ENCODE results near the gene OTOGL. TPM values are rescaled to one million over a fixed set of nuclear protein-coding genes. Genes with fewer than 3 reads are reported as not detected.

OTOGL gene
- total RNA-seq, 2 donors from 2014 or later = 0.47 TPM; not detected in 1

DNA sequence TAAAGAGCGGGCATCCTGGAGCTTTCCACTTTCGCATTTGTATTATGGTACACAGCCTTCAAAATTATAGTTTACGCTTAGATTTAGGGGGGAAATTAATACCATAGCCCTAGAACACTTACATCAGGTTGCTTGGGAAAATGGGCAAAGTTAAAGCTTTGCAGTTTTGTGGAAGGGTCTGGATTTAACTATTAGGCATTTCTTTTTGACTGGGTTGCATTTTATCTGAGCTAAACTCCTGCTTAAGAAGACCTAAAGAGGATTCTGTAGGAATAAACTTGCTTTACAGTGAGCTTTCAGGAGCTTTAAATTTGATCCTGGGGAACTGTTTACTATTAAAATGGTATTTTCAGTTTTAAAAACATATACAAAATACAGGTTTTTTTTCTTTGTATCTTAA, 301.9 kb downstream of the OTOGL start:
- intact Hi-C loops (cut with DNase I, micrococcal nuclease) = no loop called here
- no peak for ATAC-seq

DNA sequence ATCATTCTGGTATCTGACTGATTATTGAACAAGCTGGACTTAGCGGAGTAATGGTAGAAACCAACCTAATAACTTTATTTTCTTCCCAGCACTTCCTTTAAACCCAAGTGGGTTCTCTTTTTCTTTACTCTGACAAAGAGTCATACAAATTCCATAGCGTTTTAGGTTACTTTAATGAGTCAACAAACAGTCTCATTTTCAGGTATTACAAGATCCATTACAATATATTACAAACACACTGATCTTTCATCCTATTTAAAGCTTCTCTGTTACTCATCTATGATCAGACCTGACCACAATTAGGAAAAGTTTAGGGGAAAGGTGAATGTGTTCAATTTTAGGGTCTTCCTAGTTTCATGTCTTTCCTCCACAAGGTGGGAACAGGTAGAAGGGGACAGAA, 305.3 kb downstream of the OTOGL start:
- intact Hi-C loops (cut with DNase I, micrococcal nuclease) = no loop called here
- no peak for DNase-seq

More for the DNA sequence above, 301.9 kb downstream of the OTOGL start:
- no peak for DNase-seq

DNA sequence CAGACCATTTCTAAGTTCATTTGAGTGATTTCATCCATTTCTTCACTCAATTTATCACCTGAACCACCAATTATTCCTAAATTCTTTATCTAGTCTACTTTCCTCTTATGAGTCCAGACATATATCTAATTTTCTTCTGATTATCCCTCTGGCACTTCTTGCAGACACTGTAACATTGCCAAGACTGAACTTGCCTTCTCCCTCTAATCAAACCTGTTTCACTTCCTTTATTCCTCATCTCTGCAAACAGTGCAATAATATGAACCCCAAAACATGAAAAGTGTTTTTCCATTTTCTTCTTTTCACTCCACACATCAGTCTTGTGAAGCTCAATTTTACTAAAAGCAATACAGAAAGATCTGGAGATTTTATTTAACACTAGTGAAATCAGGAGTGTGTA, 306.9 kb downstream of the OTOGL start:
- DNase-seq (no peak), ATAC-seq (no peak)
- intact Hi-C loops (cut with DNase I, micrococcal nuclease) = no loop called here

More for the DNA sequence above, 305.3 kb downstream of the OTOGL start:
- ATAC-seq = no peak

DNA sequence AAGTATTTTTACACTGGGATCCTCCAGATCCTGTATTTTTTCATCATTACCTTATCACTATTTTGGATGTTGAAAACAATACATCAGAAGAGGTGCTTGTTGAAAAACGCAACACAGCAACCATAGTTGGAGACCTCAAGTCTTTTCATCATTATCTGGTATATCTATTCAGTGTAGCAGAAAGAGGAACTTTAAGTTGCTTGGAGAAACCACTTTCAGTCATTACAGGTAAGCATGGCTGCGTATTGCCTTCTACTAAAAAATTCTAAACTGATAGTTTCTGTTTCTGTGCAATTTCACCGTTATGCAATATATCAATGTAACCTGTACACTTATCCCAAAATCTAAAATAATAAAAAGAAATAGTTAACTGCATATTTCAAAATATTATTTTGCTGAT, 312.4 kb downstream of the OTOGL start:
- intact Hi-C loops (cut with DNase I, micrococcal nuclease) = loop anchor here in 1 of 2 donors (10.0 kb wide), 1 partner anchor 353 kb away; no protein-coding TSS in a partner anchor
- no peak for ATAC-seq
- no peak for DNase-seq

DNA sequence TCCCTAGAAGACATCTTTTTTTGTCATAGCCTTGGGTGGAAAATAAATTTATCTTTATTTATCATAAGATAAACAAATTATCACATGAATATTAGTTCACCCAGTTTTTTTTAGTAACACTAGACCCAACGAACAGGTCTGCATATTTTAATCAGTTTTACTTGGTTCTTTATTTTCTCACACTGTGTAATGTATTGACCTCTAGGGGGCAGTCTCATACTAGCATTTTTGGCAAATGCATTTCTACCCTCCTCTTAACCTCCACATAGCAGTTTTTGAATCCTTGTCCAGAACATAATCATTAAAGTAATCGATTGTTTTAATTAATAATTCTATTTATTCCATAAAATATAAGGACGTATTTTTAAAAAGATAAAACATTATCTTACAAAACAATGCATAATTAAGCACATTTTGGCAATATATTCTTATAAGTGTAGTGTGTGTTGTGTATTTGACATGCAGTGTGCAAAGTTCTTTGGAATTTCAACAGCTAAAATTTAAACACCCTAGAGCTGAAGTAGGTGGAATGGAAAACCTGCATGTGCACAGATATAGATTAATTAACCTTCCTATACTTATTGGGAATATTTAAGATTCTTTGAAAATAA, 313.1 kb downstream of the OTOGL start:
- intact Hi-C loops (cut with DNase I, micrococcal nuclease) = loop anchor here in 1 of 2 donors (10.0 kb wide), 1 partner anchor 352 kb away; no protein-coding TSS in a partner anchor
- no peak for DNase-seq
- peak; percentile 35 for ATAC-seq

DNA sequence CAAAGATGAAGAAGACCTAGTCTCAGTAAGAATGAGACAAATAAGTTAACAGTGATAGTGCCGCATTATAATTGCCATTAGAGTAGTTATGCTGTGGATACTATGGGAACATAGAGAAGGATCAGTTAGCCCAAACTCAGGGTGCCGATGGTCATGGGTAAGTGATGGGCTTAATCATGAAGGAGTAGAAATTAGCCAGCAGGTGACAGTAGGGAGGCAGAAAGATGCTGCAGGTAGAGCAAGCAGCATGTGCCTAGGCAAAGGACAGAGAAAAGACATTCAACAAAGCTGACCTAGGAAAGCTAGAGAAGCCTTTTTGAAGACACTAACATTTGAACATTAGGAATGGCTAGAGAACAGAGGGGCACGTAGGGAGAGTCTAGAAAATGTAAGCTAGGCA, 314.1 kb downstream of the OTOGL start:
- DNase-seq (no peak), ATAC-seq (no peak)
- intact Hi-C loops (cut with DNase I, micrococcal nuclease) = loop anchor here in 1 of 2 donors (10.0 kb wide), 1 partner anchor 351 kb away; no protein-coding TSS in a partner anchor

DNA sequence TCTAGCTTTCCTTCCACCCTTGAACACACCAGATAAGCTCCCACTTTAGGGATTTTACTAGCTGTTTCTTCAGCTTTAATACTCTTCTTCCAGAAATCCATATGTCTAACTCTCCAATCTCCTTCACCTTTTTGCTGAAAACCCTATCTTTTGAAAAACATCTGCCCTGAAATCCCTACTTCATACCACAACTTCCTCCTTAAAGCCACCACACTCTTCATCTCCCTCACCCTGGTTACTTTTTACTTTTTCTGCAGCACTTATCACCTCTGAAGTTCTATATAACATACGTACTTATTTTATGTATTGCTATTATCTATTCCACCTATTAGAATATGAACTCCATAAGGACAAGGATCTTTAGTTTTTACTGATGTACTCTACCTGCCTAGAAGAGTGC, 316.1 kb downstream of the OTOGL start:
- DNase-seq (no peak), ATAC-seq (no peak)
- intact Hi-C loops (cut with DNase I, micrococcal nuclease) = loop anchor here in 1 of 2 donors (10.0 kb wide), 1 partner anchor 349 kb away; no protein-coding TSS in a partner anchor

DNA sequence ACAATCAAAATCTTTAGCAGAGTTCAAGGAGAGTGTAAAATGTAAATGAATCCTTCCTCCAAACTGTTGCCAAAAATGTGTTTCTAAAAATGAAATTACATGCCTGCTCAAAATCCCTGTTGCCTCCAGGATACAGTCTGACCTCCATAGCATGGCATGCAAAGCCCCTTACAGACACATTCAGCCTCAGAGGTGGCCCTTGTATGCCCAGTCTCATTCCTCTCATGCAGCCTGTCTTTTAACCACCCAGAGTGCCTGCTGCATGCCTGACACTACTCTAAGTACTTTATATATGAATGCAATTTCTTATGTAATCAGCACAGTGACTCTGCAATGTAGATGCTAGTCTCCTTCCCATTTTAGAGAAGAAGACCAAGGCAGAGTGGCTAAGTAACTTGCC, 320.3 kb downstream of the OTOGL start:
- DNase-seq (no peak), ATAC-seq (no peak)
- intact Hi-C loops (cut with DNase I, micrococcal nuclease) = loop anchor here in 1 of 2 donors (10.0 kb wide), 1 partner anchor 345 kb away; no protein-coding TSS in a partner anchor

DNA sequence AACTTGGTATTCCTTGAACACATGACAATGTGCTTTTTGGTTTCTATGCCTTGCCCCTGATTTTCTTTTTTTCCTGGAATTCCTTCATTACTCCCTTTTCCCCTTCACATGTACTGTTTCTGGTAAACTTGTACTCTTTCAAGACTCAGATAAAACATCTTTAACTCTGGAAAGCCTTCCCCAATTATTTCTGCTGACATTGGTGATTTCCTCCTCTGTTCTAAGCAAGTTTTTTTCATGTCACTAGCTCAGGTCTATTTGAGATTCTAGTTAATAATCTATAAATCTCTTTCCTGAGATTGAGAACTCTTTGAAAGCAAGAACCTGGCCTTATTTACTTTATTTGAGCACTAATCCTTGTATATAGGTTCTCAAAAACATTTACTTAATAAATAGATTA, 320.7 kb downstream of the OTOGL start:
- no peak for DNase-seq
- intact Hi-C loops (cut with DNase I, micrococcal nuclease) = no loop called here
- no peak for ATAC-seq

DNA sequence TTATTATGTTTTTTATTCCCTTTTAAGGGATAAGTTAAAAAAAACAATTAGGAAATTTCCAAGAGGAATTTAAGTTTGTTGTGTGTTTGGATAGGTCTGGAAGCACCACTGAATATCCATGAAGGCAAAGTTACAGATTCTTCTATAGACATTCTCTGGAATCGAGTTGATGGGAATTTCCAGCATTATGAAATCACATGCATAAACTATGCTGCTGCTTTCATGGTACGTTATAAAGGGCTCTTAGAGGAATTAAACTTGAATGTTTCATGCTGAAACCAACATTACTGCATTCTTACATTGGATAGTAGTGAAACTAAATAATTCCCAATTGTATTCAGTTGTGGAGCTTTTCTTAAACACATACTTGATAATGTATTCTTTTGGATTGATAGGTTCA, 323.2 kb downstream of the OTOGL start:
- DNase-seq = no peak
- ATAC-seq = no peak
- intact Hi-C loops (cut with DNase I, micrococcal nuclease) = no loop called here

Other genes starting within 250 kb of the OTOGL start
- gene PPP1R12A, start 164.4 kb upstream of the OTOGL start, total RNA-seq = 10 to 100 TPM; 61.4 to 87.6 TPM

Data from left colon (tissue), 2 donors.